K562 (cell line): Measurements from ENCODE around the gene CADM2.

Source experiments
- CBX8 ChIP-seq: fragments of 200-600 bp; sonication (generic); IDR thresholded peaks from 2 replicates; pipeline ENCODE4 v1.6.1; 2012; ENCODE audit warnings: borderline replicate concordance, mixed run types, low read depth, mild to moderate bottlenecking, moderate library complexity, mixed read lengths, low read length, control low read depth, inconsistent platforms; ENCODE audit not compliant: poor library complexity, severe bottlenecking; ENCODE audit errors: extremely low read depth
- FOXK2 ChIP-seq, 2 experiments: fragments of 450-650 bp; IDR thresholded peaks in 1 of 2; conservative IDR thresholded peaks in 1 of 2; 2 replicates each; pipeline ENCODE4 v1.6.1; 2016; ENCODE audit warnings: low read depth in 2 of 2, mild to moderate bottlenecking in 1 of 2
- PHTF2 ChIP-seq: fragments of 250-450 bp; sonication (Bioruptor Pico); IDR thresholded peaks from 2 replicates; pipeline ENCODE4 v1.5.0; 2021; ENCODE audit warnings: mild to moderate bottlenecking
- POLR2A ChIP-seq: fragments of 450-650 bp; conservative IDR thresholded peaks from 2 replicates; pipeline ENCODE4 v1.6.1; 2016
- ZC3H11A ChIP-seq: IDR thresholded peaks from 2 replicates; pipeline ENCODE4 v1.6.1; 2012; ENCODE audit warnings: low read depth, low read length, improper control_type of control experiment
- TF ChIP-seq, protein P1 (sequence below): fragments of 200-800 bp; sonication (Bioruptor generic); IDR thresholded peaks from 2 replicates; pipeline ENCODE4 v1.6.1; 2017; ENCODE audit warnings: missing genetic modification characterization, missing compliant biosample characterization
- TF ChIP-seq, protein P2 (sequence below), 2 experiments: fragments of 450-650 bp in 1 of 2; sonication (generic) in 1 of 2; formaldehyde crosslinking in 1 of 2; IDR thresholded peaks; 2 replicates each; pipeline versions ENCODE4 v1.7.1 to v1.9.0; 2016 to 2022; ENCODE audit warnings: inconsistent platforms in 1 of 2, mild to moderate bottlenecking in 1 of 2, missing genetic modification reagents in 1 of 2
- TF ChIP-seq, protein P3 (sequence below): fragments of 450-650 bp; IDR thresholded peaks from 2 replicates; pipeline ENCODE4 v1.6.1; 2018; ENCODE audit warnings: mild to moderate bottlenecking, low read depth; ENCODE audit not compliant: partially characterized antibody
- TF ChIP-seq, protein P4 (sequence below), 3 experiments: IDR thresholded peaks in 2 of 3; conservative IDR thresholded peaks in 1 of 3; 2 replicates each; pipeline ENCODE4 v1.5.1; 2011 to 2012; ENCODE audit warnings: low read length in 3 of 3, mild to moderate bottlenecking in 3 of 3, control low read depth in 2 of 3, improper control_type of control experiment in 1 of 3, inconsistent platforms in 1 of 3, low read depth in 1 of 3, mixed read lengths in 1 of 3, moderate library complexity in 1 of 3; ENCODE audit not compliant: insufficient read depth in 2 of 3
- TF ChIP-seq, protein P5 (sequence below): fragments of 250-450 bp; sonication (Bioruptor Pico); IDR thresholded peaks from 2 replicates; pipeline ENCODE4 v1.5.0; 2020; ENCODE audit warnings: mild to moderate bottlenecking

DNA sequence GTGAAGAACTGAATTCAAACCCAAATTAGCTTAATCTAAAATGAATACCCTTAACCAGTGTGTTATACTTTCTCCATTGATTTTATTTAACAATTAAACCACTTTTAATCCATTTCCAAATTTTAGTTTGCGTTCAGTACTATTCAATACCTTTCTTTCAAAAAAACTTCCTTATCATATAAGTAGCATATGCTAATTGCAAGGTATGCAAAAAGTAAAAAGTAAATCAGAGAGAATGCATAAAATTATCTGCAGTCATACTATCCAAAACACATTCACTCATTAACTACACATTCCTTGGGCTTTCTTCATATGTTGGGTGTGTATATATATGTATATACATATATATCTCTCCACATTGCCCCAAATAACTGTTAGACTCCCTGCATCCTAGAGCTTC lies 208.8 kb downstream of the CADM2 start:
- TF ChIP-seq, protein P1, sequence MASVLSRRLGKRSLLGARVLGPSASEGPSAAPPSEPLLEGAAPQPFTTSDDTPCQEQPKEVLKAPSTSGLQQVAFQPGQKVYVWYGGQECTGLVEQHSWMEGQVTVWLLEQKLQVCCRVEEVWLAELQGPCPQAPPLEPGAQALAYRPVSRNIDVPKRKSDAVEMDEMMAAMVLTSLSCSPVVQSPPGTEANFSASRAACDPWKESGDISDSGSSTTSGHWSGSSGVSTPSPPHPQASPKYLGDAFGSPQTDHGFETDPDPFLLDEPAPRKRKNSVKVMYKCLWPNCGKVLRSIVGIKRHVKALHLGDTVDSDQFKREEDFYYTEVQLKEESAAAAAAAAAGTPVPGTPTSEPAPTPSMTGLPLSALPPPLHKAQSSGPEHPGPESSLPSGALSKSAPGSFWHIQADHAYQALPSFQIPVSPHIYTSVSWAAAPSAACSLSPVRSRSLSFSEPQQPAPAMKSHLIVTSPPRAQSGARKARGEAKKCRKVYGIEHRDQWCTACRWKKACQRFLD, result no peak
- TF ChIP-seq, protein P2, sequence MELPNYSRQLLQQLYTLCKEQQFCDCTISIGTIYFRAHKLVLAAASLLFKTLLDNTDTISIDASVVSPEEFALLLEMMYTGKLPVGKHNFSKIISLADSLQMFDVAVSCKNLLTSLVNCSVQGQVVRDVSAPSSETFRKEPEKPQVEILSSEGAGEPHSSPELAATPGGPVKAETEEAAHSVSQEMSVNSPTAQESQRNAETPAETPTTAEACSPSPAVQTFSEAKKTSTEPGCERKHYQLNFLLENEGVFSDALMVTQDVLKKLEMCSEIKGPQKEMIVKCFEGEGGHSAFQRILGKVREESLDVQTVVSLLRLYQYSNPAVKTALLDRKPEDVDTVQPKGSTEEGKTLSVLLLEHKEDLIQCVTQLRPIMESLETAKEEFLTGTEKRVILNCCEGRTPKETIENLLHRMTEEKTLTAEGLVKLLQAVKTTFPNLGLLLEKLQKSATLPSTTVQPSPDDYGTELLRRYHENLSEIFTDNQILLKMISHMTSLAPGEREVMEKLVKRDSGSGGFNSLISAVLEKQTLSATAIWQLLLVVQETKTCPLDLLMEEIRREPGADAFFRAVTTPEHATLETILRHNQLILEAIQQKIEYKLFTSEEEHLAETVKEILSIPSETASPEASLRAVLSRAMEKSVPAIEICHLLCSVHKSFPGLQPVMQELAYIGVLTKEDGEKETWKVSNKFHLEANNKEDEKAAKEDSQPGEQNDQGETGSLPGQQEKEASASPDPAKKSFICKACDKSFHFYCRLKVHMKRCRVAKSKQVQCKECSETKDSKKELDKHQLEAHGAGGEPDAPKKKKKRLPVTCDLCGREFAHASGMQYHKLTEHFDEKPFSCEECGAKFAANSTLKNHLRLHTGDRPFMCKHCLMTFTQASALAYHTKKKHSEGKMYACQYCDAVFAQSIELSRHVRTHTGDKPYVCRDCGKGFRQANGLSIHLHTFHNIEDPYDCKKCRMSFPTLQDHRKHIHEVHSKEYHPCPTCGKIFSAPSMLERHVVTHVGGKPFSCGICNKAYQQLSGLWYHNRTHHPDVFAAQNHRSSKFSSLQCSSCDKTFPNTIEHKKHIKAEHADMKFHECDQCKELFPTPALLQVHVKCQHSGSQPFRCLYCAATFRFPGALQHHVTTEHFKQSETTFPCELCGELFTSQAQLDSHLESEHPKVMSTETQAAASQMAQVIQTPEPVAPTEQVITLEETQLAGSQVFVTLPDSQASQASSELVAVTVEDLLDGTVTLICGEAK (IDR thresholded peaks at IDR 0.05), result no peak
- TF ChIP-seq, protein P2 (CRISPR knock-in tag; IDR thresholded peaks at IDR 0.05), result no peak
- TF ChIP-seq, protein P3, sequence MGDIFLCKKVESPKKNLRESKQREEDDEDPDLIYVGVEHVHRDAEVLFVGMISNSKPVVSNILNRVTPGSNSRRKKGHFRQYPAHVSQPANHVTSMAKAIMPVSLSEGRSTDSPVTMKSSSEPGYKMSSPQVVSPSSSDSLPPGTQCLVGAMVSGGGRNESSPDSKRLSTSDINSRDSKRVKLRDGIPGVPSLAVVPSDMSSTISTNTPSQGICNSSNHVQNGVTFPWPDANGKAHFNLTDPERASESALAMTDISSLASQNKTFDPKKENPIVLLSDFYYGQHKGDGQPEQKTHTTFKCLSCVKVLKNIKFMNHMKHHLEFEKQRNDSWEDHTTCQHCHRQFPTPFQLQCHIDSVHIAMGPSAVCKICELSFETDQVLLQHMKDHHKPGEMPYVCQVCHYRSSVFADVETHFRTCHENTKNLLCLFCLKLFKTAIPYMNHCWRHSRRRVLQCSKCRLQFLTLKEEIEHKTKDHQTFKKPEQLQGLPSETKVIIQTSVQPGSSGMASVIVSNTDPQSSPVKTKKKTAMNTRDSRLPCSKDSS, result no peak
- TF ChIP-seq POLR2A (no peak), FOXK2 (conservative IDR thresholded peaks at IDR 0.05 in 1 of 2, IDR thresholded peaks at IDR 0.05 in 1 of 2; ENCODE audit: low read depth in 2 of 2) (no peak), ZC3H11A (no peak), PHTF2 (CRISPR knock-in tag) (no peak), CBX8 (no peak)
- TF ChIP-seq, protein P4, sequence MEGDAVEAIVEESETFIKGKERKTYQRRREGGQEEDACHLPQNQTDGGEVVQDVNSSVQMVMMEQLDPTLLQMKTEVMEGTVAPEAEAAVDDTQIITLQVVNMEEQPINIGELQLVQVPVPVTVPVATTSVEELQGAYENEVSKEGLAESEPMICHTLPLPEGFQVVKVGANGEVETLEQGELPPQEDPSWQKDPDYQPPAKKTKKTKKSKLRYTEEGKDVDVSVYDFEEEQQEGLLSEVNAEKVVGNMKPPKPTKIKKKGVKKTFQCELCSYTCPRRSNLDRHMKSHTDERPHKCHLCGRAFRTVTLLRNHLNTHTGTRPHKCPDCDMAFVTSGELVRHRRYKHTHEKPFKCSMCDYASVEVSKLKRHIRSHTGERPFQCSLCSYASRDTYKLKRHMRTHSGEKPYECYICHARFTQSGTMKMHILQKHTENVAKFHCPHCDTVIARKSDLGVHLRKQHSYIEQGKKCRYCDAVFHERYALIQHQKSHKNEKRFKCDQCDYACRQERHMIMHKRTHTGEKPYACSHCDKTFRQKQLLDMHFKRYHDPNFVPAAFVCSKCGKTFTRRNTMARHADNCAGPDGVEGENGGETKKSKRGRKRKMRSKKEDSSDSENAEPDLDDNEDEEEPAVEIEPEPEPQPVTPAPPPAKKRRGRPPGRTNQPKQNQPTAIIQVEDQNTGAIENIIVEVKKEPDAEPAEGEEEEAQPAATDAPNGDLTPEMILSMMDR (IDR thresholded peaks at IDR 0.05 in 2 of 3, conservative IDR thresholded peaks at IDR 0.05 in 1 of 3; ENCODE audit: insufficient read depth in 2 of 3, low read depth in 1 of 3, low read length in 3 of 3), result no peak
- TF ChIP-seq, protein P5, sequence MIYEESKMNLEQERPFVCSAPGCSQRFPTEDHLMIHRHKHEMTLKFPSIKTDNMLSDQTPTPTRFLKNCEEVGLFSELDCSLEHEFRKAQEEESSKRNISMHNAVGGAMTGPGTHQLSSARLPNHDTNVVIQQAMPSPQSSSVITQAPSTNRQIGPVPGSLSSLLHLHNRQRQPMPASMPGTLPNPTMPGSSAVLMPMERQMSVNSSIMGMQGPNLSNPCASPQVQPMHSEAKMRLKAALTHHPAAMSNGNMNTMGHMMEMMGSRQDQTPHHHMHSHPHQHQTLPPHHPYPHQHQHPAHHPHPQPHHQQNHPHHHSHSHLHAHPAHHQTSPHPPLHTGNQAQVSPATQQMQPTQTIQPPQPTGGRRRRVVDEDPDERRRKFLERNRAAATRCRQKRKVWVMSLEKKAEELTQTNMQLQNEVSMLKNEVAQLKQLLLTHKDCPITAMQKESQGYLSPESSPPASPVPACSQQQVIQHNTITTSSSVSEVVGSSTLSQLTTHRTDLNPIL (CRISPR knock-in tag), result no peak
